Naive thymus-derived CD8-positive, alpha-beta T cell (primary cell): ENCODE measurements around the gene ING3. TPM values are rescaled to one million over a fixed set of nuclear protein-coding genes. Genes with fewer than 3 reads are reported as not detected.
"Not testable (repeated sequence)": the region's sequence is repeated elsewhere in the genome, so short reads cannot be mapped to it uniquely, and the experiment has no call there.

Source experiments
- ATAC-seq, 2 donors: fragments of 150-1000 bp; cut with Tn5 transposase in 1 of 2; sonication (Bioruptor Pico), chemical (Tn5 transposase) in 1 of 2; 1 replicate in 1 of 2; 2 replicates in 1 of 2; pipeline ENCODE4 v1.10.0; 2021; ENCODE audit warnings: mild to moderate bottlenecking in 2 of 2, moderate library complexity in 2 of 2
- POLR2A ChIA-PET: fragments of 350-600 bp; sonication (Branson Sonifier 250); formaldehyde crosslinking; loops from one replicate; lab custom pipeline; 2021; ENCODE audit warnings: antibody characterized with exemption; lab: Charles Lee
- DNase-seq, 10 donors: peaks; one replicate each; pipeline versions ENCODE4 v3.0.0 to v3.0.0-alpha.2; 2020 to 2022
- H3K27ac Mint-ChIP-seq, 10 donors: one replicate each; pipeline ENCODE4 v1.8.0; 2020 to 2022; ENCODE audit warnings: mild to moderate bottlenecking in 10 of 10, mixed read lengths in 10 of 10, moderate library complexity in 4 of 10, inconsistent platforms in 1 of 10
- H3K27me3 Mint-ChIP-seq, 5 donors: one replicate each; pipeline ENCODE4 v1.8.0; 2021 to 2022; ENCODE audit warnings: mixed read lengths in 5 of 5
- H3K36me3 Mint-ChIP-seq, 3 donors: one replicate each; pipeline ENCODE4 v1.8.0; 2020 to 2022; ENCODE audit warnings: mixed read lengths in 3 of 3, mild to moderate bottlenecking in 2 of 3, inconsistent platforms in 1 of 3
- H3K4me1 Mint-ChIP-seq, 4 donors: one replicate each; pipeline ENCODE4 v1.8.0; 2021 to 2022; ENCODE audit warnings: mixed read lengths in 4 of 4
- H3K4me3 Mint-ChIP-seq, 10 donors: one replicate each; pipeline ENCODE4 v1.8.0; 2020 to 2022; ENCODE audit warnings: mild to moderate bottlenecking in 10 of 10, mixed read lengths in 10 of 10, moderate library complexity in 6 of 10, inconsistent platforms in 1 of 10
- H3K9me3 Mint-ChIP-seq, 9 donors: one replicate each; pipeline ENCODE4 v1.8.0; 2020 to 2022; ENCODE audit warnings: mixed read lengths in 9 of 9, mild to moderate bottlenecking in 3 of 9, inconsistent platforms in 1 of 9, moderate library complexity in 1 of 9
- polyA plus RNA-seq, 3 donors: library from polyadenylated mRNA; unstranded; fragments of 300-500 nt; fragmentation: Illumina TruSeq; gene quantifications; one replicate each; pipeline ENCODE4 v1.2.3, GENCODE V29; 2021
- total RNA-seq, 8 experiments: library from RNA in 2 of 8; stranded (reverse) in 2 of 8; gene quantifications; one replicate each; pipeline ENCODE4 v1.2.3 and lab custom pipeline; 2021 to 2026

ING3 gene
- total and polyA plus RNA-seq, 5 experiments from 2014 or later = 27.8 to 34.3 (median 29.4) TPM

GRCh38 chr7:121001234-121001906 lies 50.8 kb downstream of the ING3 start:
- H3K4me1 Mint-ChIP-seq = peaks cover 10 to 14% (median 11%) of the 10 kb centered on the region in 4 donors
- H3K27me3 Mint-ChIP-seq = peaks cover 5 to 27% (median 17%) of the 10 kb centered on the region in 5 donors
- POLR2A ChIA-PET = no interaction called here
- no peaks in the 10 kb centered on the region for H3K9me3 Mint-ChIP-seq
- DNase-seq = no peak
- ATAC-seq = no peak
- H3K36me3 Mint-ChIP-seq = peaks cover 0 to 4% (median 0%) of the 10 kb centered on the region in 3 donors
- no peak overlapping the region for H3K27ac Mint-ChIP-seq
- H3K4me3 Mint-ChIP-seq = no peak overlapping the region

DNA sequence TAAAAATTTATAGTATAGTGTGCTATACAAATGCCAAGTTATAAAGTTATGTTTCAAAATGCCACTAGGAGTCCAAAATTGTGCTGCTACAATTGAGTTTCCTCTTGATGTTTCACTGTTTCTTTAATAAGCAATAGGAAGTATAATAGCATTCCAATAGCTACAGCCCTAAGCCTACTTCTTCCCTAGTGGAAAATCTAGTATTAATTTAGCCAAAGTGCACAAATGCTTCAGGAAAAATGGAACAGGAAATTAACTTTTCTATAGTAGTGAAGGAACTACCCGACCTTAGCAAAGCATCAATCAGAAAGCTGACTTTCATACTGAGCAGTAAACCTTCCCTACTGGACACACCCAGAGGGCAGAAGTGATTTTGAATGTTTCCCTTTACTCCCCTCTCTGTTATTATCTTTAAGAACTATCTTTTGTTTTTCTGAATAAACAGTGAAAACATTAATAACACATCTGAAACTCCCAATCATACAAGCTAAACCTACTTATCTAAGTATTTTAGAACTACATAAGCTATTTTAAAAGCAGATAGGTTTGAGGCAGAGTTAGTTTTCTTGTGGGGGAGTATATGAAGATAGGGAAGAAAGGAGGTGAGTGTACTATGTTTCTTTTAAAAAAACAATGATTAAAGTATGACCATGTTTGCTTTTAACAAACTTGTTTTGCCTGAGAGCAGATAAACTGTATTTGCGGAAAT lies 51.6 kb downstream of the ING3 start:
- H3K27ac Mint-ChIP-seq = no peak overlapping the region
- DNase-seq (no peak), ATAC-seq (no peak)
- H3K36me3 Mint-ChIP-seq = peaks cover 0 to 4% (median 0%) of the 10 kb centered on the region in 3 donors
- H3K9me3 Mint-ChIP-seq = no peaks in the 10 kb centered on the region
- POLR2A ChIA-PET = no interaction called here
- peaks cover 4 to 5% (median 5%) of the 10 kb centered on the region in 4 donors for H3K4me1 Mint-ChIP-seq
- no peak overlapping the region for H3K4me3 Mint-ChIP-seq
- peaks cover 5 to 35% (median 21%) of the 10 kb centered on the region in 5 donors for H3K27me3 Mint-ChIP-seq

GRCh38 chr7:121002757-121003200 lies 52.2 kb downstream of the ING3 start:
- POLR2A ChIA-PET = no interaction called here
- peaks cover 10 to 41% (median 24%) of the 10 kb centered on the region in 5 donors for H3K27me3 Mint-ChIP-seq
- H3K4me3 Mint-ChIP-seq = no peak overlapping the region
- DNase-seq (no peak), ATAC-seq (no peak)
- peaks cover 0 to 4% (median 0%) of the 10 kb centered on the region in 3 donors for H3K36me3 Mint-ChIP-seq
- peaks cover 4 to 6% (median 5%) of the 10 kb centered on the region in 4 donors for H3K4me1 Mint-ChIP-seq
- no peak overlapping the region for H3K27ac Mint-ChIP-seq
- H3K9me3 Mint-ChIP-seq = no peaks in the 10 kb centered on the region

DNA sequence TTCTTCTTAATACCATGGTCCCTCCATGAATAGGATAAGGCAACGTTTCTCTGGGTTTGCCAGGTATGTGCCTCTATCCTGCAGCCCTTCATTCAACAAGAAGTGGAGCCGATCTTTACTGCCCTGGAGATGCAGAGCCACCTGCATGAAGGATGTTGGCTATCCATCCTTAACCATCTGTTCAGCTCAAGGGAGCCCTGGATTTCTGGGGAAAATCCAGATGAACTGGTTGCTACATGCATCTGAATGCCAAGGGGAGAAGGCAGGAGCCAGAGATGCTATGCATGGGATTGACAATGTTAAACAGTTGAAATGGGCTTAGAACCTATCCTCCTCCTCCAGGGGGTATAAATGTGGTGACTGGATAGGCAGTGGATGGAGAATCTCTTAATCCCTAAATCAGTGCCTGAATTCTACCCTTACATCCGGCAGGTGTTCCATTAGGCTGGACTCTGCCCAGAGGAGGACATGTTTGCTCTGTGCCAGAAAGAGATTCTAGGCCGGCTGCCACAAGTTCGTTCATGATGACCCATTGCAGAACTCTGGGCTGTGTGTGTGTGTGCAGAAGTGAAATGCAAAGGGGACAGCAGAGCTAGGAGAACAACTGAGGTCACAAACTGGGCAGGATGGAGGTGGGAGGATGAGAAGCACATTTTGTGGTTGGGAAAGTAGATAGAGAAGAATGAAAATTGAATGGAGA lies 53.6 kb downstream of the ING3 start:
- POLR2A ChIA-PET = no interaction called here
- peaks cover 4 to 6% (median 5%) of the 10 kb centered on the region in 4 donors for H3K4me1 Mint-ChIP-seq
- ATAC-seq (no peak), DNase-seq (no peak)
- peaks cover 17 to 55% (median 33%) of the 10 kb centered on the region in 5 donors for H3K27me3 Mint-ChIP-seq
- no peaks in the 10 kb centered on the region for H3K9me3 Mint-ChIP-seq
- H3K27ac Mint-ChIP-seq = no peak overlapping the region
- no peak overlapping the region for H3K4me3 Mint-ChIP-seq
- H3K36me3 Mint-ChIP-seq = peaks cover 0 to 4% (median 0%) of the 10 kb centered on the region in 3 donors

DNA sequence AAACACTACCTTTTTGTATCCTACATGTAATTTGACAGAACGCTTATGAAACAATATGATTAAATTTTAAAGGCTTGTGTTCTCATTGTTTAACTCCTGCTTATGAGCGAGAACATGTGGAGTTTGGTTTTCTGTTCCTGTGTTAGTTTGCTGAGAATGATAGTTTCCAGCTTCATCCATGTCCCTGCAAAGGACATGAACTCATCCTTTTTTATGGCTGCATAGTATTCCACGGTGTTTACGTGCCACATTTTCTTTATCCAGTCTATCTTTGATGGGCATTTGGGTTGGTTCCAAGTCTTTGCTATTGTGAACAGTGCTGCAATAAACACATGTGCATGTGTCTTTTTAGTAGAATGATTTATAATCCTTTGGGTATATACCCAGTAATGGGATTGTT lies 54.5 kb downstream of the ING3 start:
- ATAC-seq, POLR2A ChIA-PET, H3K4me1 Mint-ChIP-seq, H3K27ac Mint-ChIP-seq, H3K9me3 Mint-ChIP-seq, DNase-seq, H3K36me3 Mint-ChIP-seq, H3K4me3 Mint-ChIP-seq: not testable (repeated sequence)
- peaks cover 17 to 58% (median 33%) of the 10 kb centered on the region in 5 donors for H3K27me3 Mint-ChIP-seq

GRCh38 chr7:121005996-121006584 lies 55.5 kb downstream of the ING3 start:
- H3K36me3 Mint-ChIP-seq = peaks cover 0 to 4% (median 0%) of the 10 kb centered on the region in 3 donors
- POLR2A ChIA-PET = no interaction called here
- no peak overlapping the region for H3K27ac Mint-ChIP-seq

DNA sequence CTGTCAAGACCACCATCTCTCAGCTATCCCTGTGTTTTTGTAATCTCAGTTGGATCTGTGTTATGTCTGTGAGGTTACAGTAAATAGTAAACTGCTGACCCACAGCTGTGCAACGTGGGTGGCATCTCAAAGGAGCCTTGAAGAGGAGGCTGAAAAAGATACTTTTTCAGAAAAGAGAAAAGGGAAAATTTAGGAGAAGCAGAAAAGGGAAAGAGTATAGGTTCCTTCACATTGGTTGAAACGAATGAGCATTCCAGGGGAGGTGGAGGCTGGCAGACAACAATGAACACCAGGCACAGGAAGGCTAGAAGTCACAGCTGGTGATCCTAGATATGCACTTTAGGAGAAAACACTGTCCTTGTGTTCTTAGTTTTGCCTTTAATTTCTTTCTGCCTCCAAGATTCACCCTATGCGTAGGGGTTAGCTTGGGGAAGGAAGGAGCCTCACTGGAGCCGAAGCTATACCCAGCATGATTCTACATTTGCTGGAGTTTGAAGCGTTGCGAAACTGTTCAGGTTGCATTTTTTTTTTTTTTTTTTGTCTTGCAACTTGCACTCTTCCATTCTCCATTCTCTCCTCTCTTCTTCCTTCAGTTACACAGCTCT lies 56.2 kb downstream of the ING3 start:
- H3K9me3 Mint-ChIP-seq = no peaks in the 10 kb centered on the region
- no peak for ATAC-seq
- POLR2A ChIA-PET = interaction anchor here (0.7 kb wide), 1 partner anchor 48 kb away, joined by 3 read pairs; no protein-coding TSS in a partner anchor
- peaks cover 17 to 58% (median 33%) of the 10 kb centered on the region in 5 donors for H3K27me3 Mint-ChIP-seq
- no peak overlapping the region for H3K4me3 Mint-ChIP-seq
- H3K4me1 Mint-ChIP-seq = peaks cover 0 to 2% (median under 1%) of the 10 kb centered on the region in 4 donors
- H3K27ac Mint-ChIP-seq = no peak overlapping the region
- peaks cover 0 to 4% (median 0%) of the 10 kb centered on the region in 3 donors for H3K36me3 Mint-ChIP-seq
- no peak for DNase-seq

More at GRCh38 chr7:121005996-121006584, 55.5 kb downstream of the ING3 start:
- ATAC-seq (no peak), DNase-seq (no peak)
- no peaks in the 10 kb centered on the region for H3K9me3 Mint-ChIP-seq
- peaks cover 0 to 2% (median under 1%) of the 10 kb centered on the region in 4 donors for H3K4me1 Mint-ChIP-seq
- H3K27me3 Mint-ChIP-seq = peaks cover 17 to 58% (median 33%) of the 10 kb centered on the region in 5 donors
- H3K4me3 Mint-ChIP-seq = no peak overlapping the region

DNA sequence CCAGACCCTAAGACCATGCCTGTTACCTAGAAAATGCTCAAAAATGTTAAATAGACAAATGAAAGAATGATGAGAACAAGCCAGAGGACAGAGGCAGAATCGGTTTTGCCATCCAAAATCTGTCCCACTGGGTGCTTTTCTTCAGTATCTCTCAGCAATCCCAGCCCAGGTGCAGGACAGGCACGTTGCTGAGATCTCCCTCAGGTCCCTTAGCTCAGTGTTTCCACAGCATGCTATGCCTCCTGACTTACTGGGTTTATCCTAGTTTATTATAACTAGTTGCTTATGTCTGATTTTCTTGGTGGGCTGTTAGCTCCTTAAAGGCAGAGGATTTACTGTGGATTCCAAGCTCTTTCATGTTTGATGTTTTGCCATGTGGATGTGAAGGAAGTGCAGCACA lies 58.2 kb downstream of the ING3 start:
- Mint-ChIP-seq H3K27me3 (peaks cover 17 to 49% (median 29%) of the 10 kb centered on the region in 5 donors), H3K9me3 (no peaks in the 10 kb centered on the region), H3K36me3 (peaks cover 0 to 4% (median 0%) of the 10 kb centered on the region in 3 donors), H3K4me1 (peaks cover 0 to 2% (median under 1%) of the 10 kb centered on the region in 4 donors), H3K27ac (no peak overlapping the region), H3K4me3 (no peak overlapping the region)
- ATAC-seq (no peak), DNase-seq (no peak)
- POLR2A ChIA-PET = no interaction called here

- H3K9me3 Mint-ChIP-seq = no peaks in the 10 kb centered on the region
- no peak overlapping the region for H3K27ac Mint-ChIP-seq
- peaks cover 10 to 30% (median 16%) of the 10 kb centered on the region in 5 donors for H3K27me3 Mint-ChIP-seq
- H3K4me3 Mint-ChIP-seq = no peak overlapping the region
- no peak for ATAC-seq
- DNase-seq = no peak
- H3K36me3 Mint-ChIP-seq = no peaks in the 10 kb centered on the region
- POLR2A ChIA-PET = no interaction called here
- H3K4me1 Mint-ChIP-seq = peaks cover 0 to 2% (median 0%) of the 10 kb centered on the region in 4 donors
Observed at GRCh38 chr7:121011401-121011800, 60.8 kb downstream of the ING3 start.

GRCh38 chr7:121012170-121012874 lies 61.7 kb downstream of the ING3 start:
- H3K27me3 Mint-ChIP-seq = peaks cover 8 to 21% (median 12%) of the 10 kb centered on the region in 5 donors
- ATAC-seq = no peak
- H3K4me1 Mint-ChIP-seq = peaks cover 0 to 2% (median 0%) of the 10 kb centered on the region in 4 donors
- POLR2A ChIA-PET = no interaction called here
- no peak overlapping the region for H3K27ac Mint-ChIP-seq
- DNase-seq = no peak
- no peaks in the 10 kb centered on the region for H3K36me3 Mint-ChIP-seq
- no peaks in the 10 kb centered on the region for H3K9me3 Mint-ChIP-seq
- no peak overlapping the region for H3K4me3 Mint-ChIP-seq

GRCh38 chr7:121012919-121013318 lies 62.3 kb downstream of the ING3 start:
- POLR2A ChIA-PET = no interaction called here
- no peak overlapping the region for H3K27ac Mint-ChIP-seq
- H3K9me3 Mint-ChIP-seq = no peaks in the 10 kb centered on the region
- H3K4me3 Mint-ChIP-seq = no peak overlapping the region
- H3K36me3 Mint-ChIP-seq = no peaks in the 10 kb centered on the region
- H3K27me3 Mint-ChIP-seq = peaks cover 5 to 15% (median 8%) of the 10 kb centered on the region in 5 donors
- no peaks in the 10 kb centered on the region for H3K4me1 Mint-ChIP-seq
- no peak for DNase-seq
- no peak for ATAC-seq
